ENCODE measurements around the gene SNX5. TPM values are rescaled to one million over a fixed set of nuclear protein-coding genes. Genes with fewer than 3 reads are reported as not detected.
A peak's percentile ranks its signal among the peaks of the same experiment; 100 is the strongest.

The SNX5 gene
- total and polyA plus RNA-seq, 9 of the 15 experiments (the other 6 are each of a cell fraction or from before 2014, with no cell fraction given), result 53.5 to 276 (median 160) TPM

DNA sequence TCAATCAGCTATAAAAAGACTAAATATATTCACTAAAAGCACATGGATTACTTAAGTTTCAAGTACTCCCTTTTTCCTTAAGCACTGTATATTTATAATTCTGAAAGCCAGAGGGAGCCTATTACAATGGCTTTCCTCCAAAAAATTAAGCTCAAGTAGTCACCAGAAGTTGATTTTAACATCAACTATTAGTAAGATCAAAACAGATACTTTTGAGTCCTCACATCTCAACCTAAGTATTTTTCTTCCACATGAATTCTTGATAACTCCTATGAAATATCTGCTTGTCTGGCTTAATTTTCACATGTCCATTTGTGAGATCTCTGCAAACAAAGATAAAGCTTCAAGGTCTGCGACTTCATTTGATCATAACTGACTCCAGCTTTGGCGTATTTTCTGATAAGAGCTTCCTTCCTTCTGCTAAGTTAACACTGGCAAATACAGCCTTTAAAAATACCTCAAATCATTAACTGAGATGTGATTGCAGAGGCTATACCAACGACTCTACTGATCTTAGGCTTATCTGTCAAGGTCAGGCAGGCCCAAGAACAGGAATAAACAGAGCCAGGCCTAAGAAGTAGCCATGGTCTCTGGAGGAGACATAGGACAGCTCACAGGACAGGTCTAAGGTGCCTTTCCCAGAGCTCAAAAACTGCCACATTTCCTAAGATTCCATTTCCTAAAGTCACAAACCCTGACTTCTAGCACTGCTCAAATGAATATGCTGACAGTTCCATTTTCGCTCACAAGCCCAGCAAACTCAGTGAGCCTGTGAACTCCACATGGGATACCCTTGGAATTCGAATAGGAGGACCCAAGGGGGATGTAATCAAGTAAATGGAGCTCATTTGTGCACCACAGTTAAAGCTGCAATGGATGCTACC lies 10.0 kb downstream of the SNX5 start (continued):
- peak; percentile 78; the same call in 1 of the 2 replicates for TF ChIP-seq ZNF175 (CRISPR knock-in tag; IDR thresholded peaks at IDR 0.05; ENCODE audit: low read depth)
- peak; percentile 72 for TF ChIP-seq NFIC (IDR thresholded peaks at IDR 0.05)
- no peak for TF ChIP-seq ZNF184 (CRISPR knock-in tag; IDR thresholded peaks at IDR 0.05)
- TF ChIP-seq TAF15 (IDR thresholded peaks at IDR 0.05; ENCODE audit: low read depth, low read length), result no peak
- TF ChIP-seq CTCF (IDR thresholded peaks at IDR 0.05 in 2 of 3, conservative IDR thresholded peaks at IDR 0.05 in 1 of 3; ENCODE audit: insufficient read depth in 2 of 3, low read depth in 1 of 3, low read length in 3 of 3), result no peak
- TF ChIP-seq ZNF263 (CRISPR knock-in tag; IDR thresholded peaks at IDR 0.05; ENCODE audit: borderline replicate concordance), result no peak
- TF ChIP-seq FUS (optimal IDR thresholded peaks at IDR 0.05; ENCODE audit: low read depth, low read length), result no peak
- TF ChIP-seq FOXK1 (CRISPR knock-in tag; IDR thresholded peaks at IDR 0.05; ENCODE audit: borderline replicate concordance), result no peak
- TF ChIP-seq, protein P1, sequence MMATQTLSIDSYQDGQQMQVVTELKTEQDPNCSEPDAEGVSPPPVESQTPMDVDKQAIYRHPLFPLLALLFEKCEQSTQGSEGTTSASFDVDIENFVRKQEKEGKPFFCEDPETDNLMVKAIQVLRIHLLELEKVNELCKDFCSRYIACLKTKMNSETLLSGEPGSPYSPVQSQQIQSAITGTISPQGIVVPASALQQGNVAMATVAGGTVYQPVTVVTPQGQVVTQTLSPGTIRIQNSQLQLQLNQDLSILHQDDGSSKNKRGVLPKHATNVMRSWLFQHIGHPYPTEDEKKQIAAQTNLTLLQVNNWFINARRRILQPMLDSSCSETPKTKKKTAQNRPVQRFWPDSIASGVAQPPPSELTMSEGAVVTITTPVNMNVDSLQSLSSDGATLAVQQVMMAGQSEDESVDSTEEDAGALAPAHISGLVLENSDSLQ (IDR thresholded peaks at IDR 0.05), result peak; percentile 33; the same call in 1 of the 2 replicates
- TF ChIP-seq E2F8 (IDR thresholded peaks at IDR 0.05; ENCODE audit: low read depth, partially characterized antibody), result peak; percentile 39
- TF ChIP-seq NR2C1 (IDR thresholded peaks at IDR 0.05), result no peak
- TF ChIP-seq NR2C1 (tag; IDR thresholded peaks at IDR 0.05), result no peak
- TF ChIP-seq, protein P2, sequence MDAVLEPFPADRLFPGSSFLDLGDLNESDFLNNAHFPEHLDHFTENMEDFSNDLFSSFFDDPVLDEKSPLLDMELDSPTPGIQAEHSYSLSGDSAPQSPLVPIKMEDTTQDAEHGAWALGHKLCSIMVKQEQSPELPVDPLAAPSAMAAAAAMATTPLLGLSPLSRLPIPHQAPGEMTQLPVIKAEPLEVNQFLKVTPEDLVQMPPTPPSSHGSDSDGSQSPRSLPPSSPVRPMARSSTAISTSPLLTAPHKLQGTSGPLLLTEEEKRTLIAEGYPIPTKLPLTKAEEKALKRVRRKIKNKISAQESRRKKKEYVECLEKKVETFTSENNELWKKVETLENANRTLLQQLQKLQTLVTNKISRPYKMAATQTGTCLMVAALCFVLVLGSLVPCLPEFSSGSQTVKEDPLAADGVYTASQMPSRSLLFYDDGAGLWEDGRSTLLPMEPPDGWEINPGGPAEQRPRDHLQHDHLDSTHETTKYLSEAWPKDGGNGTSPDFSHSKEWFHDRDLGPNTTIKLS (IDR thresholded peaks at IDR 0.05; ENCODE audit: borderline replicate concordance, low read depth), result no peak
- no peak for TF ChIP-seq ZBTB7A (IDR thresholded peaks at IDR 0.05; ENCODE audit: borderline replicate concordance, control insufficient read depth, low read depth, low read length)
- no peak for TF ChIP-seq IRF2 (CRISPR knock-in tag; IDR thresholded peaks at IDR 0.05)
- no peak for TF ChIP-seq PPARD (CRISPR knock-in tag; IDR thresholded peaks at IDR 0.05)
- peak; percentile 67; the same call in 1 of the 2 replicates for TF ChIP-seq ZEB2 (IDR thresholded peaks at IDR 0.05)
- peak in 1 of 2 experiments; percentile 75; a peak in 1 of 4 replicates for TF ChIP-seq HDAC1 (IDR thresholded peaks at IDR 0.05)
- TF ChIP-seq MEF2D (tag; conservative IDR thresholded peaks at IDR 0.05; ENCODE audit: low read depth), result peak; percentile 57; the same call in 1 of the 2 replicates
- TF ChIP-seq SMARCC2 (IDR thresholded peaks at IDR 0.05; ENCODE audit: low read depth), result peak; percentile 70

All from K562 (cell line).